ENCODE data around the gene CLMP.
A peak's percentile ranks its signal among the peaks of the same experiment; 100 is the strongest.
"Not testable (repeated sequence)": the region's sequence is repeated elsewhere in the genome, so short reads cannot be mapped to it uniquely, and the experiment has no call there.

CLMP gene

DNA sequence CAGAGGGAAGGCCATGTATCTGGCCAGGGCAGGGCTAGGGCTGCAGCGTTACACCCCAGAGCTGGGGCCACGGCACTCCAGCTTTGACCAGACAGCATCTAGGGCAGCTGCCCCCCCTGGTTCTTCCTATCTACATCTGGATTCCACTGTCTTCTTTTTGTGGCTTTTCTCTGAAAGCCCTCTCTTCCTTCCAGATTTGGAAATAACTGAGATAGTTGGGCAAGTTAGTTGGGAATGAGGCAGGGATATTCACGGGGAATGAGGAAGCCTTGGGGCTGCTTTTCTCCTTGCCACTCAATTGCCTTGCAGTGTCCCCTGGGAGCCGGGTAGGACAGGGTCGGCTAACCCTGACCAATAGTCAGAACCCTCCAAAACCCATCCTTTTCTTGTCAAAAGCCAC, 26.8 kb downstream of the CLMP start:
- DNase-seq (ENCODE audit: low read depth): no peak

DNA sequence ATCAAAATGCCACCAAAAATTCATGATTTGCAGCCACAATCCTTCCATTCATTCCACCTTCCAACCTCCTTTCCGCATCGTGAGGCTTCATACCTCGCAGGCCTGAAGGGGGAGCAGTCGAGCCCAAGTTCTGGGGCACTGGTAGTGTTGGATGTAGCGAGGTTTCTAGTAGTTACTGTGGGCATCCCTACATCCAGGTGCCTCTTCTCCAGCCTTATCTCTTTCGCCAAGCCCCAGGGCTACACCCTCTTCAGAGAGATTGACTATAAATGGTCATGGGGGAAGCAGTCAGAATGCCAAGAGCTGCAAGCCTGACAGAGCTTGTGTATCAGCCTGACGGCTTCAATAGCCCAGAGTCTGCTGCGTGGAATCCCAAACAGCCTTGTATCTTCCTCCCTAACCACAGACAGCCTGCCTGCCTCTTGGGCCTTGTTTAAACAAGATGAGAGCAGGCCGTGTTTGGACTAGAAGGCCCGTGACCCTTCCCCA, 28.9 kb downstream of the CLMP start:
- DNase-seq (ENCODE audit: low read depth): no peak

DNA sequence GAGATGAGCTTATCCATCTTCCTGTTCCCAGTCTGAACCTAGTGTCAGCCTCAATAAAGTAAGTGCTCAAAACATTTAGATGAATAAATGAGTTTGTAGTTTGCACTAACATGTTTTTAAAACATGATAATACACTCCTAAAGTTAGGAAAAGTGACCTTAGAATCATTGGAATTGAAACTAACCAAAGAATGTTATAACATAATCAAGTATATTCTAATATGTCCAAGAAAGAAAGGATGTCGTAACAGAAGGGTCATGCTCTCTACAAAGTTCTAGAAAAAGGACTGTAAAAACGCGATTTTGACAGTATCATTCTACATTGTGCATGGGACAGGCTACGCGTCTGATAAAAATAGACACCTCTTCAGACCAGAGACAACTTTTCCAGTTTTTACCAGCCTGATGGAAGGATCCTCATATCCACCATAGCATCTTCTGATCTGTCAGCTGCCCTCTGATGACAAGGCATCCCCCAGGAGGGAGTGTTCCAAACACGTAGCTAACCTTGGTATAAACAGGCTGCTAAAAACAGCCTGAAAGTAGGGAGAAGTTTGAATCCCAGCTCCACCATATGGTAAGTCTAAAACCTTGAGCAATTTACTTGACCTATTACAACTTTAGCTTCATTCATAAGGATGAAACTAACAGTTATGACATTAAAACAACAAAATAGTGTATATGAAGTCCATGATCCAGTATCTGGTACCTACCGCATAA, 30.2 kb downstream of the CLMP start:
- no peak for DNase-seq (ENCODE audit: low read depth)

- no peak for DNase-seq (ENCODE audit: low read depth)
These were observed 31.4 kb downstream of the CLMP start for GRCh38 chr11:123163621-123164020.

GRCh38 chr11:123161376-123162030, 33.5 kb downstream of the CLMP start:
- DNase-seq (ENCODE audit: low read depth): no peak

DNA sequence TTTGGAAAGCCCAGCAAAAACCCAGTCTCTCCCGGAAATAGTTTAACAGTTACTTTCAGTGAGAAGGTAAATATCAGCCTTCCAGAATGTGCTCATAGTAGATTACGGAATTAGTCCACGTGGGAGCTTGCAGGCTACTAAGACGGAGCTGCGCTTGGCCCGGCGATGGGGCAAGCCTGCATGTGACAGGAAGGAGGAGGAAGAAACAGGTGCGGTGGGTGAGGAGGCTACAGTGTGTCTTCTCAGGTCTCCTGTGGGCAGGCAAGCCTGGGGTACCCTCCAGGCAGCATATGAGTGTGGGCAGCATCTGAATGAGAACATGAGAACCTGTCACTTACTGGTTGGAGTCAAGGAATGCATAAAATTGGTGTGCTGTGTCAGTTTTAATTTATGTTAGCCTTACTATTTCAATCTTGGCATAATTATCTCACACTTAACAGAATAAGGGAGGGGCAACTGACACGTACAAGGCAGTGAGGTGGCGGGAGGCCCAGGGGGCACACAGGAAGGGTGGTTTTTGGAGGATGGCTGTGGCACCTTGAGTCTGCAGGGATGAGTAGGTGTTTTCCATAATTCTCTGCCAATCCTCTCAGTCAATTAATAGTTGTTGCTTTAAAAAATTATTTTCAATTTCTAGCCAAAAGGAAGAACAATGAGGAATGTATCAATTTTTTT, 35.7 kb downstream of the CLMP start:
- DNase-seq (ENCODE audit: low read depth): no peak

DNA sequence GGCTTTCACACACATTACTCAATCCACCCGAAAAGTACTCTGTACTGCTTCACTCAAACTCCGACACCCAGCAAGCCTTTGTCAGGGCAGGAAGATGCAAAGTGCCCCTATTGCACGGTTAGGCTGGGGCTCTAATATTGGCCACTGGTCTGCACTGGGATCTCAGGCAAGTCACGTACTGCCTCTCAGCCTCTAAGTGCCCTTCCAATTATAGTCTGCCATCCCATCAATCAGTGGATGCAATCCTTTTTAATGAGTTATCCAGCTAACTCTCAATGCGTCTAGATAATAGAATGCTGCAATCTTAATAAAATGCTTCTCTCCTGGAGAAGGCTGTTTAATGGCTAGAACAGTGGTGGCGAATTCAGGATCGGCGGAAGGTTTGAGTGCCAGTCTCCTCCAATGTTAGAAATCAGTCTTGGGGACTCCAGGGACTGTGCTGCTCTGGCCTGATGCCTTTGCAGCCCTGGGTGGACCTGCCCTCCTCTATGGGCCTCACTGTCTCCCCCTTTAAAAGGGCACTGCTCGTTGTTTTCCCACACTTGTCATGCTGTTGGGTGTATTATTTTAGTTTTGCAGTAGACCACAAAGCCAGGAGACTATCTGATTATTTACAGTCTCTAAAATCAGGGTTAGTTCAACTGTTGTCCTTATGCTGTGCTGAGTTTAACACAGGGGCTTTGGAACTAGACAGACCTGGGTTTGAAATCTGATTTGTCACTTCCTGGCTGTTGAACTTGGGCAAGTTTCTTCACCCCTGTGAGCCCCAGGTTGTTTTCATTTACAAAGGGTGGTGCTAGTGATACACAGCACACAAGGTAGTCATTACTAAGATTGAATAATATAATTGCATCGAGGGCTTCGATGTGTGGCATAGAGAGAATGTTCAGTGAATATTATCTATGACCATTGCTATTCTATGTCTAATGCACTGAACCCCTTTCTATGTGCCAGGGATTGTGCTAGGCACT, 36.7 kb downstream of the CLMP start:
- no peak for DNase-seq (ENCODE audit: low read depth)

GRCh38 chr11:123152951-123153350, 42.1 kb downstream of the CLMP start:
- DNase-seq (ENCODE audit: low read depth): no peak

GRCh38 chr11:123152346-123152745, 42.7 kb downstream of the CLMP start:
- not testable (repeated sequence) for DNase-seq (ENCODE audit: low read depth)

GRCh38 chr11:123151796-123152195, 43.3 kb downstream of the CLMP start:
- DNase-seq (ENCODE audit: low read depth): no peak

GRCh38 chr11:123151366-123151765, 43.7 kb downstream of the CLMP start:
- no peak for DNase-seq (ENCODE audit: low read depth)

DNA sequence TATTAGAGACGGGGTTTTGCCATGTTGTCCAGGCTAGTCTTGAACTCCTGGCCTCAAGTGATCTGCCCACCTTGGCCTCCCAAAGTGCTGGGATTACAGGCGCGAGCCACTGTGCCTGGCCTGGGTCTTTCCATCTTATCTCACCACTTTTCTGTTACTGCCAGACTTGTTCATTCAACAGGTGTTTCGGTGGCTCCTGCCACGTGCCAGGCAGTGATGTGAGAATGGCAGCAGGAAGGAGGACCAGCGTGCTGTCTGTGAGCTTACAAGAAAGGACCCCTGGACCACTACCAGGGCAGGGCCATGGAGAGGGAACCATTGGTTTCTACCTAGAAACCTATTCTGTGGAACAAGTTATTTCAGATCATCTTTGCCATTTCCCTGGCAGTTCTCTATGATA, 44.2 kb downstream of the CLMP start:
- DNase-seq (ENCODE audit: low read depth): no peak

- DNase-seq (ENCODE audit: low read depth): no peak
These were observed 46.1 kb downstream of the CLMP start for GRCh38 chr11:123148965-123149364.

GRCh38 chr11:123145661-123146060, 49.4 kb downstream of the CLMP start:
- DNase-seq (ENCODE audit: low read depth): no peak

DNA sequence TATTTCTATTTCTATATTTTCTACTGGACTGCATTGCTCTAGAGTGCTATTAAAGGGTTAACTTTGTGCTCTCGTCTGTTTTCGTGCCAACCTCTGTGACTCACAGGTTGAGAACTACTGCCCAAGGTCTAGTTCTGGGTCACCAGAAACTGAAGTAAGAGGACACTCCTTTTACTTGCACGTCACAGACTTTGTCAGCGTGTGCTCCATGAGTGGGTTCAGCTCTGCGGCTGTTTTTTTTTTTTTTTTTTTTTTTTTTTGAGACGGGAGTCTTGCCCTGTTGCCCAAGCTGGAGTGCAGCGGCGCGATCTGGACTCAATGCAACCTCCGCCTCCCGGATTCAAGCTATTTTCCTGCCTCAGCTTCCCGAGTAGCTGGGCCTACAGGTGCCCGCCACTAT, 49.8 kb downstream of the CLMP start:
- DNase-seq (ENCODE audit: low read depth): peak; percentile 75

GRCh38 chr11:123144707-123145106, 50.3 kb downstream of the CLMP start:
- DNase-seq (ENCODE audit: low read depth): no peak

DNA sequence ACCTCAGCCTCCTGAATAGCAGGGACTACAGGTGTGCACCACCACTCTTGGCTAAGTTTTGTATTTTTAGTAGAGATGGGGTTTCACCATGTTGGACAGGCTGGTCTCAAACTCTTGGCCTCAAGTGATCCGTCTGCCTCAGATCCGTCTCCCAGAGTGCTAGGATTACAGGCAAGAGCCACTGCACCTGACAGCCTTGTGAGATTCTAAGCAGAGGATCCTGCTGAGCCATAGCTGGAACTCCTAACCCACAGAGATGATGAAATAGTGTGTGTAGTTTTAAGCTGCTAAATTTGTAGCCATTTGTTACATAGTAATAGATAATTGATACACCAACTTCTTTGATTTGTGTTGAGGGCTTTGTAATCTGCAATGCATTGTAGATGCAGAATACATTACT, 51.1 kb downstream of the CLMP start:
- DNase-seq (ENCODE audit: low read depth): no peak

DNA sequence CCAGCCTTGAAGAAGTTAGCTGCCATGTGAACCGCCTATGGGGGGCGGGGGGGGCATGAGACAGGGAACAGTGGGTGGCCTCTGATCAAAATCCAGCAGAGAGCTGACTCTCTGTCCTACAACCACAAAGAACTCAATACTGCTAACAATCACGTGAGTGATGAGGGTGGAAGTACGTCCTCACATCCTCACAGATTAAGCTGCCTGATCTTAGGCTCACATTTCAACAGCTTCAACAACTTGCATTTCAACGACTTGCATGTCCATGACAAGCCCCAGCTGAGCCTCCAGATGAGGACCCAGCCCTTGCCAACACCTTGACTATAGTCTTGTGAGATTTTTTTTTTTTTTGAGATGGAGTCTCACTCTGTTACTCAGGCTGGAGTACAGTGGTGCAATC, 51.6 kb downstream of the CLMP start:
- no peak for DNase-seq (ENCODE audit: low read depth)

DNA sequence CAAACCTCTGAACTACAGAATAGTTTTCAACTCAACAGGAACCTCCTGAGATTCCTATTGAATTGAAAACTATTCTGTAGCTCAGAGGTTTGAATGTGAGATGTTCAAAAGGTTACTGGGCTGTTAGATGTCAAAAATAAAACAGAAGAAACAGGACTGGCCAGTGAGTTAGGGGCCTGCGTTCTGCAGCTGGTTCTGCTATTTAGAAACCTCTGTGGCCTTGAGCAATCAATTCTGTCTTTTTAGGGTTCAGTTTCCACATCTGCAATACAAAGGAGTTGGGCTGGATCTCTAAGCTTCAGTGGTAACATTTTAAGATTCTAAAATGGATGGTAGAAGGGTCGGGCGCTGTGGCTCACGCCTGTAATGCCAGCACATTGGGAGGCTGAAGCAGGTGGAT, 55.8 kb downstream of the CLMP start:
- DNase-seq (ENCODE audit: low read depth): no peak

DNA sequence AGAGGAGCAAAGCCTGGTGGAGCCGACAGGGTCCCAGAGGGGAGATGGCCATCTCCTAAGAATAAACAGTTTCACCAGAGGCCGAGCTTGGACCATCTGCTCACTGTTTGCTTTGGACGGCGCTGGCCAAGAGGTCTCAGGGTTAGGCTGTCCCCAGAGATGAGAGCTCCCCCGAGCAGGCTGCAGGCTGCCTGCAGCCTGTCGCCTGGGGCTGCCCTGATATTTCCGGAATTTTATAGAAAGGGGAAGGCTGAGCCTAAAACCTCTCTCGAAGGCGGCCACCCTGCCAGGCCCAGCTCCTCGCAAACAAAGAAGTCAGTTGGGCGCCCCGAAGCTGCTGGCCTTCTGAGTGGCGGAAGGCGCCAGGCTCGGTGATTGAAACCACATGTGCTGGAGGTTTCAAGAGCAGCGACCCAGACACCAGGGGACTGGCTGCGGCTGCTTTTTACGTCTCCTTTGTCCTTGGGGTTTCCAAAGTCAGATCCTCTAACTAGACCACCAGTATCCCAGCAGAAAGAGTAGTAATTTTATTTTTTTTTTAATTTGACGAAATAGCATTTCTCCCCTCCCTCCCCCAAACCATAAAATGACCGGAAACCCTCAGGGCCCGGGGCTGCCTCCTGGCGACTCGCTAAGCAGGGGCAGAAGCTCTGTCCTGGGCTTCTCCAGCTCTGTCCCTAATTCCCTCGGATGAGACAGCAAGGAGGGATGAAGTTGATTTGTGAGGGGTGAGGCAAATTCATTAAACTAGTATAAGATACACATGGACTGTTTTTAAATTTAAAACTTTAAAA, 57.4 kb downstream of the CLMP start:
- peak; percentile 83 for DNase-seq (ENCODE audit: low read depth)

- no peak for DNase-seq (ENCODE audit: low read depth)
These were observed 59.1 kb downstream of the CLMP start for GRCh38 chr11:123135863-123136446.
